ENCODE results near the gene MRPL21. TPM values are rescaled to one million over a fixed set of nuclear protein-coding genes. Genes with fewer than 3 reads are reported as not detected.

MRPL21 gene
- total and polyA plus RNA-seq, 9 of the 15 experiments (the other 6 are each of a cell fraction or from before 2014, with no cell fraction given): 196 to 618 (median 232) TPM

DNA sequence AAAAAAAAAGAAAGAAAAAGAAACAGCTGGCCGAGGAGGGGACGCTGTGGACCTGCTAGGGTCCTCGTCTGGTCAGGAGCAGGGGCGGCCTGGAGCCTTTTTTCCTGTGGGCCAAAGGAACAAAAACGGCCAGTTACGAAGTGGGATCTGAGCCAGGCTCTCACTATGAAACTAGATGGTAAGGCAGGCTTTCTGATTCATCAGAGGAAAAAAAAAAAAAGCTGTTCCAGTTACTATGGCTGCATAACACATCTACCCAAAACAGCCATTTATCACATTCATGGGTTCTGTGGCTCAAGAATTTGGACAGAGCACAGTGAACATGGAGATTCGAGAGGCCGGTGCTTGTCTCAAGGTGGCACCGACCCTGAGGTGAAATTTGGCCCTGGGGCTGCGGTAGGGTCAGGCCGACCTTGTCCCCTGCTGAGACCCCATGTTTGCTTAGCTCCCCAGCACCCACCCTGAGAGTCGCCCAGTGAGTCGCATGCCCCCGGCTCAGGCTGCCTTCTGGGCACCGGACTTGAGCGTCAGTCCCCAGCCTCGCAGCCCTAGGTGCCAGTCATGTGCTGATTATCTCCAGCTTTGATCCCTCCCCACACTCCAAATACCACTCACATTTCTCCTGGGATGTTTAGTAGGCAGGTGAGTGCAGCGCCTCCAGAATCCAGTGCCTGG is 42.9 kb upstream of the MRPL21 start (continued):
- TF ChIP-seq, protein P1, sequence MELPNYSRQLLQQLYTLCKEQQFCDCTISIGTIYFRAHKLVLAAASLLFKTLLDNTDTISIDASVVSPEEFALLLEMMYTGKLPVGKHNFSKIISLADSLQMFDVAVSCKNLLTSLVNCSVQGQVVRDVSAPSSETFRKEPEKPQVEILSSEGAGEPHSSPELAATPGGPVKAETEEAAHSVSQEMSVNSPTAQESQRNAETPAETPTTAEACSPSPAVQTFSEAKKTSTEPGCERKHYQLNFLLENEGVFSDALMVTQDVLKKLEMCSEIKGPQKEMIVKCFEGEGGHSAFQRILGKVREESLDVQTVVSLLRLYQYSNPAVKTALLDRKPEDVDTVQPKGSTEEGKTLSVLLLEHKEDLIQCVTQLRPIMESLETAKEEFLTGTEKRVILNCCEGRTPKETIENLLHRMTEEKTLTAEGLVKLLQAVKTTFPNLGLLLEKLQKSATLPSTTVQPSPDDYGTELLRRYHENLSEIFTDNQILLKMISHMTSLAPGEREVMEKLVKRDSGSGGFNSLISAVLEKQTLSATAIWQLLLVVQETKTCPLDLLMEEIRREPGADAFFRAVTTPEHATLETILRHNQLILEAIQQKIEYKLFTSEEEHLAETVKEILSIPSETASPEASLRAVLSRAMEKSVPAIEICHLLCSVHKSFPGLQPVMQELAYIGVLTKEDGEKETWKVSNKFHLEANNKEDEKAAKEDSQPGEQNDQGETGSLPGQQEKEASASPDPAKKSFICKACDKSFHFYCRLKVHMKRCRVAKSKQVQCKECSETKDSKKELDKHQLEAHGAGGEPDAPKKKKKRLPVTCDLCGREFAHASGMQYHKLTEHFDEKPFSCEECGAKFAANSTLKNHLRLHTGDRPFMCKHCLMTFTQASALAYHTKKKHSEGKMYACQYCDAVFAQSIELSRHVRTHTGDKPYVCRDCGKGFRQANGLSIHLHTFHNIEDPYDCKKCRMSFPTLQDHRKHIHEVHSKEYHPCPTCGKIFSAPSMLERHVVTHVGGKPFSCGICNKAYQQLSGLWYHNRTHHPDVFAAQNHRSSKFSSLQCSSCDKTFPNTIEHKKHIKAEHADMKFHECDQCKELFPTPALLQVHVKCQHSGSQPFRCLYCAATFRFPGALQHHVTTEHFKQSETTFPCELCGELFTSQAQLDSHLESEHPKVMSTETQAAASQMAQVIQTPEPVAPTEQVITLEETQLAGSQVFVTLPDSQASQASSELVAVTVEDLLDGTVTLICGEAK (IDR thresholded peaks at IDR 0.05): no peak
- TF ChIP-seq, protein P1 (CRISPR knock-in tag; IDR thresholded peaks at IDR 0.05): no peak
- TF ChIP-seq BDP1 (IDR thresholded peaks at IDR 0.05; ENCODE audit: insufficient read depth, insufficient read length): no peak
- no peak for TF ChIP-seq SIRT6 (IDR thresholded peaks at IDR 0.05; ENCODE audit: low read depth, low read length)
- TF ChIP-seq ETV1 (tag; conservative IDR thresholded peaks at IDR 0.05; ENCODE audit: low read depth): no peak
- TF ChIP-seq ZNF561 (CRISPR knock-in tag; conservative IDR thresholded peaks at IDR 0.05): no peak
- TF ChIP-seq FOXJ2 (tag; IDR thresholded peaks at IDR 0.05): peak; percentile 98
- no peak for TF ChIP-seq RB1 (IDR thresholded peaks at IDR 0.05; ENCODE audit: low read depth)
- TF ChIP-seq MBD1 (CRISPR knock-in tag; IDR thresholded peaks at IDR 0.05): no peak
- TF ChIP-seq ZBTB26 (CRISPR knock-in tag; IDR thresholded peaks at IDR 0.05): no peak
- TF ChIP-seq NR1H2 (CRISPR knock-in tag; IDR thresholded peaks at IDR 0.05): no peak
- TF ChIP-seq FOS (IDR thresholded peaks at IDR 0.05; ENCODE audit: extremely low read depth, insufficient read length): no peak
- TF ChIP-seq, protein P2, sequence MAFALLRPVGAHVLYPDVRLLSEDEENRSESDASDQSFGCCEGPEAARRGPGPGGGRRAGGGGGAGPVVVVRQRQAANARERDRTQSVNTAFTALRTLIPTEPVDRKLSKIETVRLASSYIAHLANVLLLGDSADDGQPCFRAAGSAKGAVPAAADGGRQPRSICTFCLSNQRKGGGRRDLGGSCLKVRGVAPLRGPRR (CRISPR knock-in tag; IDR thresholded peaks at IDR 0.05): no peak
- TF ChIP-seq TSC22D4 (tag; IDR thresholded peaks at IDR 0.05): no peak
- no peak for TF ChIP-seq GTF2E2 (tag; IDR thresholded peaks at IDR 0.05)

All from K562 (cell line).